ENCODE measurements around the gene SOCS3.
"Not testable (repeated sequence)": the region's sequence is repeated elsewhere in the genome, so short reads cannot be mapped to it uniquely, and the experiment has no call there.

SOCS3 gene

GRCh38 chr17:78316867-78317789 is 42.7 kb downstream of the SOCS3 start:
- H3K4me3 ChIP-seq (ENCODE audit: low read length), result no peak overlapping the region
- no peak for DNase-seq (ENCODE audit: low read depth)
- TF ChIP-seq, protein P1, sequence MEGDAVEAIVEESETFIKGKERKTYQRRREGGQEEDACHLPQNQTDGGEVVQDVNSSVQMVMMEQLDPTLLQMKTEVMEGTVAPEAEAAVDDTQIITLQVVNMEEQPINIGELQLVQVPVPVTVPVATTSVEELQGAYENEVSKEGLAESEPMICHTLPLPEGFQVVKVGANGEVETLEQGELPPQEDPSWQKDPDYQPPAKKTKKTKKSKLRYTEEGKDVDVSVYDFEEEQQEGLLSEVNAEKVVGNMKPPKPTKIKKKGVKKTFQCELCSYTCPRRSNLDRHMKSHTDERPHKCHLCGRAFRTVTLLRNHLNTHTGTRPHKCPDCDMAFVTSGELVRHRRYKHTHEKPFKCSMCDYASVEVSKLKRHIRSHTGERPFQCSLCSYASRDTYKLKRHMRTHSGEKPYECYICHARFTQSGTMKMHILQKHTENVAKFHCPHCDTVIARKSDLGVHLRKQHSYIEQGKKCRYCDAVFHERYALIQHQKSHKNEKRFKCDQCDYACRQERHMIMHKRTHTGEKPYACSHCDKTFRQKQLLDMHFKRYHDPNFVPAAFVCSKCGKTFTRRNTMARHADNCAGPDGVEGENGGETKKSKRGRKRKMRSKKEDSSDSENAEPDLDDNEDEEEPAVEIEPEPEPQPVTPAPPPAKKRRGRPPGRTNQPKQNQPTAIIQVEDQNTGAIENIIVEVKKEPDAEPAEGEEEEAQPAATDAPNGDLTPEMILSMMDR (conservative IDR thresholded peaks at IDR 0.05; ENCODE audit: low read length), result no peak

- TF ChIP-seq, protein P1 (conservative IDR thresholded peaks at IDR 0.05; ENCODE audit: low read length), result no peak
- H3K4me3 ChIP-seq (ENCODE audit: low read length), result peak overlapping the region; percentile 47
- DNase-seq (ENCODE audit: low read depth), result no peak
These were observed 43.6 kb downstream of the SOCS3 start for GRCh38 chr17:78316115-78316866.

DNA sequence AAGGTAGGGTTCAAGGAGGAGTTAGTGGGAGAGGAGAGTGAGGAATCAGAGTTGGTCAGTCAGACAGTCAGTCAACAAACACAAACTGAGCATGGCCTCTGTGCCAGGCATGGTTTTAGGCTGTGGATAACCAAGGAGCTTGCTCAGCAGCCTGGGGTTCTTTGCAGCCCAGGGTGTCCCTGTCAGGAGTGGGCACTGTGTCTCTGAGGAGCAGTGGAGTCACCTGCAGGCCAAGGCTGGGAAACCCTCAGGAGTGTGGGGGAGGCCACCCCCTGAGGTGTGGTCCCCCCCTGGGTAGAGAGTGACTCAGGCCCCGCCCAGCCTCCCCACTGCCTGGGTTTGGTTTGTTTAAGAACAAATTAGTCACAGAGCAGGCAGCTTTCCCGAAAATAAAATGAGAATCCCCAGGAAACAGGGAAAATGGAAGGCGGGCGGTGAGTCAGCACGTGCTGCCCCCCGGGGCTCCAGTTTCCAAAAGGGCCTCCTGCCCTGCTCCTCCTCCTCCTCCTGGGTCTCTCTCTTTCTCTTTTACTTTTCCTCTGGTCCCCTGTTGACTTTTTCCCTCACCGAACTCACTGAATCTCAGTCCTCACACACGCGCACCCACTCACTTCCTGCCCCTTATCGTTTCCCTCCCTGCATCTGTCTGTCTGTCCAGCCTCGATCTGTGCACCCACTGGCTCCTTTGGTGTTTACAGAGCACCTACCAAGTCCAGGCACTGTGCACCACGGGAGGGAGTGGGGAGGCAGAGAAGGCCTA is 44.3 kb downstream of the SOCS3 start:
- TF ChIP-seq, protein P1 (conservative IDR thresholded peaks at IDR 0.05; ENCODE audit: low read length), result peak; percentile 12; the same call in 1 of the 2 replicates
- peak; percentile 83 for DNase-seq (ENCODE audit: low read depth)
- peak overlapping the region; percentile 47 for H3K4me3 ChIP-seq (ENCODE audit: low read length)

GRCh38 chr17:78314683-78315354 is 45.1 kb downstream of the SOCS3 start:
- TF ChIP-seq, protein P1 (conservative IDR thresholded peaks at IDR 0.05; ENCODE audit: low read length), result no peak

GRCh38 chr17:78313735-78314648 is 45.9 kb downstream of the SOCS3 start:
- DNase-seq (ENCODE audit: low read depth), result peak; percentile 45
- TF ChIP-seq, protein P1 (conservative IDR thresholded peaks at IDR 0.05; ENCODE audit: low read length), result no peak
- peak overlapping the region; percentile 34 for H3K4me3 ChIP-seq (ENCODE audit: low read length)

More at GRCh38 chr17:78314683-78315354, 45.1 kb downstream of the SOCS3 start:
- H3K4me3 ChIP-seq (ENCODE audit: low read length), result no peak overlapping the region
- no peak for DNase-seq (ENCODE audit: low read depth)

DNA sequence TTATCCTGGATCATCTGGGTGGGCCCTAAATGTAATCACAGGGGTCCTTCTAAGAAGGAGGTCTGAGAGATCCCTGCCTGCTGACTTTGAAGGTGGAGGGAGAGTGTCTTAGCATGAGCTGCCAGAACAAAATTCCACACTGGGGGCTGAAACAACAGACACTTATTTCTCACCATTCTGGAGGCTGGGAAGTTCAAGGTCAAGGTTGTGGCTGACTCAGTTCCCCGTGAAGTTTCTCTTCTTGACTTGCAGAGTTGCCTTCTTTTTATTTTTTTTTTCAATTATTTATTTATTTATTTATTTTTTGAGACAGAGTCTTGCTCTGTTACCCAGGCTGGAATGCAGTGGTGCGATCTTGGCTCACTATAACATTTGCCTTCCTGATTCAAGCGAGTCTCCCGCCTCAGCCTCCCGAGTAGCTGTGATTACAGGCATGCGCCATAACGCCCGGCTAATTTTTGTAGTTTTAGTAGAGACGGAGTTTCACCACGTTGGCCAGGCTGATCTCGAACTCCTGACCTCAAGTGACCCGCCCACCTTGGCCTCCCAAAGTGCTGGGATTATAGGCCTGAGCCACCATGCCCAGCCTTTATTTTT is 50.1 kb downstream of the SOCS3 start:
- H3K4me3 ChIP-seq (ENCODE audit: low read length); DNase-seq (ENCODE audit: low read depth): not testable (repeated sequence)

Data from AG10803 (cell line).